Right atrium auricular region (tissue), 2 donors: ENCODE data around the gene TEKT2. TPM values are rescaled to one million over a fixed set of nuclear protein-coding genes. Genes with fewer than 3 reads are reported as not detected.

Source experiments
- DNase-seq: peaks from one replicate; pipeline ENCODE4 v3.0.0-alpha.2; 2019; ENCODE audit warnings: low spot score
- H3K27ac ChIP-seq, 2 donors: fragments of 200-600 bp; sonication (generic); 1 replicate in 1 of 2; 2 replicates in 1 of 2; pipeline ENCODE4 v1.5.1; 2016 to 2019
- H3K27me3 ChIP-seq, 2 donors: fragments of 200-600 bp; sonication (generic); one replicate each; pipeline versions ENCODE4 v1.5.1 to v1.6.0; 2017 to 2019
- H3K36me3 ChIP-seq: fragments of 200-600 bp; sonication (generic); one replicate; pipeline ENCODE4 v1.5.1; 2016
- H3K4me1 ChIP-seq, 2 donors: fragments of 200-600 bp; sonication (generic); one replicate each; pipeline versions ENCODE4 v1.5.1 to v1.6.0; 2017 to 2019
- H3K4me3 ChIP-seq, 2 donors: fragments of 200-600 bp; sonication (generic); 1 replicate in 1 of 2; 2 replicates in 1 of 2; pipeline ENCODE4 v1.5.1; 2017 to 2019; ENCODE audit warnings: mild to moderate bottlenecking in 1 of 2, moderate library complexity in 1 of 2
- H3K9me3 ChIP-seq, 2 donors: fragments of 200-600 bp; sonication (generic); one replicate each; pipeline ENCODE4 v1.5.1; 2019
- CTCF ChIP-seq, 2 donors: fragments of 200-600 bp; sonication (generic); IDR thresholded peaks; one replicate each; pipeline ENCODE4 v1.5.1; 2019; ENCODE audit warnings: antibody characterized with exemption in 2 of 2
- total RNA-seq, 2 donors: library from RNA; depleted of rRNA; stranded (reverse); fragments of >200 nt; gene quantifications; one replicate each; pipeline ENCODE4 v1.1.0, GENCODE V29; 2016

TEKT2 gene
- total RNA-seq, 2 donors from 2014 or later: 0.41 TPM; not detected in 1

- H3K4me3 ChIP-seq: no peak overlapping the region
- H3K36me3 ChIP-seq: peaks cover 29% of the 10 kb centered on the region
- no peaks in the 10 kb centered on the region for H3K27me3 ChIP-seq
- peak overlapping the region in 1 of 2 donors; percentile 83 for H3K27ac ChIP-seq
- no peak for DNase-seq
- H3K9me3 ChIP-seq: no peaks in the 10 kb centered on the region
- H3K4me1 ChIP-seq: peaks cover 0 to 59% of the 10 kb centered on the region in 2 donors
- no peak for TF ChIP-seq CTCF (IDR thresholded peaks at IDR 0.05)
Measured at GRCh38 chr1:36137776-36138175, 53.9 kb downstream of the TEKT2 start.

Other genes with a start within 250 kb of the TEKT2 start
- gene AGO1, start 200.9 kb upstream of the TEKT2 start, total RNA-seq: 10 to 100 TPM; 20.3 to 22.1 TPM
- 10 to 100 TPM; 10.1 to 10.6 TPM for gene AGO3, start 153.0 kb upstream of the TEKT2 start, total RNA-seq
- 10 to 100 TPM; 24.3 to 25.6 TPM for gene ADPRS, start 4.8 kb downstream of the TEKT2 start, total RNA-seq
- 1 to 10 TPM; 3.5 to 4.5 TPM for gene COL8A2, start 41.1 kb downstream of the TEKT2 start, total RNA-seq
- gene TRAPPC3, start 65.4 kb downstream of the TEKT2 start, total RNA-seq: 10 to 100 TPM; 62.0 to 81.6 TPM
- gene MAP7D1, start 72.1 kb downstream of the TEKT2 start, total RNA-seq: 100 to 1,000 TPM; 353 to 356 TPM
- gene THRAP3, start 140.3 kb downstream of the TEKT2 start, total RNA-seq: 10 to 100 TPM; 64.3 to 66.4 TPM
- gene SH3D21, start 222.3 kb downstream of the TEKT2 start, total RNA-seq: 1 to 10 TPM; 1.2 to 1.4 TPM
- 10 to 100 TPM; 24.6 to 45.8 TPM for gene EVA1B, start 239.6 kb downstream of the TEKT2 start, total RNA-seq